Esophagus squamous epithelium (tissue), 4 donors: ENCODE results near the gene TNFAIP2.

Source experiments
- POLR2A ChIP-seq, 4 donors: fragments of 450-650 bp; IDR thresholded peaks; one replicate each; pipeline ENCODE4 v1.6.1; 2017; ENCODE audit warnings: antibody characterized with exemption in 4 of 4, mild to moderate bottlenecking in 4 of 4, moderate library complexity in 3 of 4
- TF ChIP-seq, protein P1 (sequence below), 6 experiments: fragments of 450-650 bp in 4 of 6; fragments of 200-600 bp in 2 of 6; sonication (generic) in 2 of 6; IDR thresholded peaks; one replicate each; pipeline ENCODE4 v1.5.1; 2016 to 2019; ENCODE audit warnings: antibody characterized with exemption in 6 of 6, mild to moderate bottlenecking in 4 of 6, moderate library complexity in 4 of 6

DNA sequence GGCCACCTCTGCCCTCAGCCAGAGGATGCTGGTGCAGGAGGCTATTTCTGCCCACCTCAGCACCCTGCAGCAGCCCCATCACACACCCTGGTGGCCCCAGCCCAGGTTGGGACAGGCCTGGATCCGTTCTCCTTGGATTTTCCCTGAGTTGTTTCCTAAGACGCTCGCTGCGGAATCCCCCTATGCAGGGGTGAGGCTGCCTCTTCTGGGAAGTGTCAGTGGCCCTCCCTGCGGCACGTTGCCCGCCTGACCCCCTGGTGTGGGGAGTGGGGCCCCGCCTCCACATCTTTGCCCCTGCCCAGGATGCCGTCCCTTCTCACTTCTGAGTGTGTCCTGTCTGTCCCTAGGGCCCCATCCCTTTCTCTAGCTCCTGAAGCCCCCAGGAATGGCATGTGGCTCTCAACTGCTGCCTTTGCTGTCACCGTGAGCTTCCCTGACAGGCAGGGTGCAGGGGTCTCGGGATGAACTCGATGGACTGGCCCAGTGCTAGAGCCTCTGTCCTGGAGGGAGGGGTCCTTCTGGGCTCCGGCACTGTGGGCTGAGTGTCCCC, 29.3 kb upstream of the TNFAIP2 start:
- TF ChIP-seq, protein P1, sequence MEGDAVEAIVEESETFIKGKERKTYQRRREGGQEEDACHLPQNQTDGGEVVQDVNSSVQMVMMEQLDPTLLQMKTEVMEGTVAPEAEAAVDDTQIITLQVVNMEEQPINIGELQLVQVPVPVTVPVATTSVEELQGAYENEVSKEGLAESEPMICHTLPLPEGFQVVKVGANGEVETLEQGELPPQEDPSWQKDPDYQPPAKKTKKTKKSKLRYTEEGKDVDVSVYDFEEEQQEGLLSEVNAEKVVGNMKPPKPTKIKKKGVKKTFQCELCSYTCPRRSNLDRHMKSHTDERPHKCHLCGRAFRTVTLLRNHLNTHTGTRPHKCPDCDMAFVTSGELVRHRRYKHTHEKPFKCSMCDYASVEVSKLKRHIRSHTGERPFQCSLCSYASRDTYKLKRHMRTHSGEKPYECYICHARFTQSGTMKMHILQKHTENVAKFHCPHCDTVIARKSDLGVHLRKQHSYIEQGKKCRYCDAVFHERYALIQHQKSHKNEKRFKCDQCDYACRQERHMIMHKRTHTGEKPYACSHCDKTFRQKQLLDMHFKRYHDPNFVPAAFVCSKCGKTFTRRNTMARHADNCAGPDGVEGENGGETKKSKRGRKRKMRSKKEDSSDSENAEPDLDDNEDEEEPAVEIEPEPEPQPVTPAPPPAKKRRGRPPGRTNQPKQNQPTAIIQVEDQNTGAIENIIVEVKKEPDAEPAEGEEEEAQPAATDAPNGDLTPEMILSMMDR (IDR thresholded peaks at IDR 0.05), result no peak
- TF ChIP-seq POLR2A (IDR thresholded peaks at IDR 0.05), result no peak
